ENCODE measurements around the gene CABP2.
"Not testable (repeated sequence)": the region's sequence is repeated elsewhere in the genome, so short reads cannot be mapped to it uniquely, and the experiment has no call there.

Gene CABP2

GRCh38 chr11:67493548-67494370 lies 29.5 kb downstream of the CABP2 start:
- DNase-seq = no peak

DNA sequence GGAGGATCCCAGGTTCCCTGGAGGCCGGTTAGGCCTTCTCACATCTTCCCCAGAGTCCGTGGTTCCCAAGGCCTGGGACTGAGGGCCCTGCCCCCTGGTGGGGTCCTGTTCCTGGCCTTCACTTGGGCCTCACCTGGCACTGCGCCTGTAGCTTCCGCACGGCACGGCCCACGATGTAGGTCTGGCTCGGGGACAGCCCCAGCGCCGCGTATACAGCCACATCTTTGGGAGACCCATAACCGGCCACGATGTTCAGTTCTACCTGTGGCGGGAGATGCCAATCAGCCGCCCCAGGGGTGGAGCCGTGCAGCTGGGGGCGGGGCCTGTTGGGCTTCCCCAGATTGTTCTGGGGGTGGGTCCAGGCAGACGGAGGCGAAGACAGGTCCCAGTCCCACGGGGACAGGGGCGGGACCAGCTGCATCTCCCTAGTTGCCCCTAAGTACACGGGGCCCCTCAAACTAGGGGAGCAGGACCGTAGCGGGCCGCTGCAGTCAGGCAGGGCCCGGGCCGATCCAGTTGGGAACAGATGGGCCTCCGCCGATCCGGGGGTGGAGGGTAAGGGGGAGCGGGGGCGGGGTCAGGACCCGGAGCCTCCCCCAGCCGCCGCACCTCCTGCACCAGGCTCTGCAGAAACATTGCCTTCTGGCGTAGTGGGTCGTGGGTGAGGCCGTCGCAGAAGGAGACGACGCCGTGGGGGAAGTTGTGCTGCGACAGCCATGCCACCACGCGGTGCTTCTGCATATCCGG lies 30.3 kb downstream of the CABP2 start:
- no peak for DNase-seq

DNA sequence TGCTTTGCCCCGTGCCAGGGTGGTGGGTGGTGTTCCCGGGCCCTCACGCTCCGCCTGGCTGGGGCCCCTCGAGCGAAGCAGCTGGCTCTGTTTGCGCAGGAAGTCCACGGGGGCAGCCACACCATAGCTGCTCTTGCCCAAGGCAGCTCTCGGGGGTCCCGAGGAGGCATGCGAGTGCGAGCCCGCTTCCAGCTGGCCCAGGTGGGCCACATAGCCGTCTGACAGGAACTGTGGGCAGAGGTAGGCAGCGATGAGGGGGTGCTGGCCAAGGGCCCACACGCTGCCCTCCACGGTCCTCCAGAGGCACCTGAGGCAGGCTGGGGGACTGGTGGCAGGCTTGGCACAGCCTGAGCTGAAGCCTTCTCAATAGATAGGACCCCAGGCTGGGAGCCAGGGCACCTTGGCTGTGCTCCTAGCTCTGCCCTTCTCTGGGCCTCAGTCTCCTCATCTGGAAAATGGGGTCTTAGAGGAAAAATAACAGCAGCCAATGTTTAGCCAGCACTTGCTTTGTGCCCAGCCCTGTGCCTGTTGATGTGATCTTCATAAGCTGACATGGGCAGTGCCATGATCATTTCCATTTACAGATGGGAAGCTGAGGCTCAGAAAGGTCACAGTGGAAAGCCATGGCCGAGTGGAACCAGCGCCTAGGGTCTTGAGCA lies 31.0 kb downstream of the CABP2 start:
- DNase-seq = no peak

GRCh38 chr11:67491276-67492068 lies 31.8 kb downstream of the CABP2 start:
- DNase-seq = no peak

- no peak for DNase-seq
These were observed 32.5 kb downstream of the CABP2 start for GRCh38 chr11:67490727-67491065.

DNA sequence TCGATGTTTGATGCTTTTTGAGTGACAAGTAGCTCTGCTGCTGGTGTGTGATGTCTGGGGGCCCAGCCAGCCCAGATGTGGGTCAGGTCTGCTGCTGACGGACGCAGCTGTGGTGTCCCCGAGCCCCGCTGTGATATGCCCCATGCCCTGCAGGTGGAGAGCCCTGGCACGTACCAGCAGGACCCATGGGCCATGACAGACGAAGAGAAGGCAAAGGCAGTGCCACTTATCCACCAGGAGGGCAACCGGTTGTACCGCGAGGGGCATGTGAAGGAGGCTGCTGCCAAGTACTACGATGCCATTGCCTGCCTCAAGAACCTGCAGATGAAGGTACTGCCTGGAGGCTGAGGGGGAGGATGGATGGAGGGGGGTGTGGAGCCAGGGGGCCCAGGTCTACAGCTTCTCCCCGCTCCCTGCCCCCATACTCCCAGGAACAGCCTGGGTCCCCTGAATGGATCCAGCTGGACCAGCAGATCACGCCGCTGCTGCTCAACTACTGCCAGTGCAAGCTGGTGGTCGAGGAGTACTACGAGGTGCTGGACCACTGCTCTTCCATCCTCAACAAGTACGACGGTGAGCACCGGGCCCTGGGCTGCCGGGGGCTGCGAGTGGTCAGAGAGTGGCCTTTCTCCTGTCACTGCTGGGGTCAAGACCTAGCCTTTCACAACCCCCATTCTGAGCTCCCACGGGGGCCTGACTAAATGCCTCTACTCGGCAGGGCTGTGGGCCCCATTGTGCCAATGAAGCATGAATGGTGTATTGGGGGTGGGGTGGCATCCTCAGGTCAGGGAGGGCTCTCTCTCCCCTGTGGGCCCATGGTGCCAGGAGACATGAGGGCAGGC lies 33.1 kb downstream of the CABP2 start:
- no peak for DNase-seq

GRCh38 chr11:67489203-67489884 lies 33.9 kb downstream of the CABP2 start:
- no peak for DNase-seq

- DNase-seq = no peak
These were observed 36.6 kb downstream of the CABP2 start for GRCh38 chr11:67486481-67487195.

DNA sequence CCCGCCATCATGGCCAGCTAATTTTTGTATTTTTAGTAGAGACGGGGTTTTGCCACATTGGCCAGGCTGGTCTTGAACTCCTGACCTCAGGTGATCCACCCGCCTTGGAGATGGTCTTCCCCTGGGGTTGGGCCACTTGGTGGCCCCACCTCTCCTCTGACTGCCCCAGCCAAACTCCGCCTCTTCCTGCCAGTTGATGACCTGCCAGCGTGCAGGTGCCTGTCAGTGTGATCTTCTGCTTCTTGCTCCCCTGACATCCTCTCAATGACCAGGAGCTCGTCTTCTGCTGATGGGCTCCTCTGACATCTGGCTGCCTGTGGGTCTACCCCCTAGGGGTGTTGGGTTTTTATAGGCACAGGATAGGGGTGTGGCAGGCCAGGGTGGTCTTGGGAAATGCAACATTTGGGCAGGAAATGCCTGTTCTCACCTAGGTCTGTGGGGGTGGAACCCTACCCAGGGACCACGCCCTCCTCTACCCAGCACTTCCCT lies 37.3 kb downstream of the CABP2 start:
- DNase-seq = not testable (repeated sequence)

- DNase-seq = no peak
These were observed 38.4 kb downstream of the CABP2 start for GRCh38 chr11:67484847-67485311.

DNA sequence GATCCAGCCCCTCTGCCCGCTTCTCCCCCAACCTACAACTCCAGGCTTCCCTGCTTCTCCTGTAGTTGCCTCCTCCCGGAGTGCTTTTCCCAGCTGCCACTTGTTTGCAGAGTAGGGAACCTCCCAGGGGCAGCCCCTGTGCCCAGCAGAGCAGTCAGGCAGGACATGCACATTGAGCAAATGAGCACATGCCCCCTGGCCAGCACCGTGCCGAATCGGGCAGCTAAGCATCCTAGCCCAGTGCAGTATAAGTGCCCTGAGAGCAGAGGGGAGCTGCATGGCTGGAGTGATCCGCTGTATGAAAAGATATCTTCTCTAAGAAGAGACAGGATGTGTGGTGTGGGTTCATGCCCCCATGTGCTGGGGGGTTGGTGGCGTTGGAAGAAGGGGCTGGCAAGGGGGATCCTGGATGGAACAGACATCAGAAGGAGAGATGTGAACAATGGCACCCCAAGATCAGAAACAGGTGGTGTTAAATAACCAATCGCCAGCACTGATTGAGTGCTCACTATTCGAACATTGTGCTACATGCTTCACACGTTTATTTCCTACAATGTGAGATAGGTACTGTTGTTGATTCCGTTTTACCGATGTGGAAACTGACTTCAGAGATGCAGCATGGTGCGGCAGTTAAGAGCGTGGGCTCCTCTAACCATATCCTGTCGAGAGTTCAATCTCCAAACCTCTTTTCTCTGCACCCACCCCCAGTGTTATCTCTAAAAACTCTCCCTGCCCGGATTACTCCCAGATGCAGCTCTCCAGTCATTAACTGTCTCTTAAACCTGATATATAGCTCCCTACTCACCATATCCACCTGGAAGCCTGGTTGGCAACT lies 39.2 kb downstream of the CABP2 start:
- DNase-seq = no peak

DNA sequence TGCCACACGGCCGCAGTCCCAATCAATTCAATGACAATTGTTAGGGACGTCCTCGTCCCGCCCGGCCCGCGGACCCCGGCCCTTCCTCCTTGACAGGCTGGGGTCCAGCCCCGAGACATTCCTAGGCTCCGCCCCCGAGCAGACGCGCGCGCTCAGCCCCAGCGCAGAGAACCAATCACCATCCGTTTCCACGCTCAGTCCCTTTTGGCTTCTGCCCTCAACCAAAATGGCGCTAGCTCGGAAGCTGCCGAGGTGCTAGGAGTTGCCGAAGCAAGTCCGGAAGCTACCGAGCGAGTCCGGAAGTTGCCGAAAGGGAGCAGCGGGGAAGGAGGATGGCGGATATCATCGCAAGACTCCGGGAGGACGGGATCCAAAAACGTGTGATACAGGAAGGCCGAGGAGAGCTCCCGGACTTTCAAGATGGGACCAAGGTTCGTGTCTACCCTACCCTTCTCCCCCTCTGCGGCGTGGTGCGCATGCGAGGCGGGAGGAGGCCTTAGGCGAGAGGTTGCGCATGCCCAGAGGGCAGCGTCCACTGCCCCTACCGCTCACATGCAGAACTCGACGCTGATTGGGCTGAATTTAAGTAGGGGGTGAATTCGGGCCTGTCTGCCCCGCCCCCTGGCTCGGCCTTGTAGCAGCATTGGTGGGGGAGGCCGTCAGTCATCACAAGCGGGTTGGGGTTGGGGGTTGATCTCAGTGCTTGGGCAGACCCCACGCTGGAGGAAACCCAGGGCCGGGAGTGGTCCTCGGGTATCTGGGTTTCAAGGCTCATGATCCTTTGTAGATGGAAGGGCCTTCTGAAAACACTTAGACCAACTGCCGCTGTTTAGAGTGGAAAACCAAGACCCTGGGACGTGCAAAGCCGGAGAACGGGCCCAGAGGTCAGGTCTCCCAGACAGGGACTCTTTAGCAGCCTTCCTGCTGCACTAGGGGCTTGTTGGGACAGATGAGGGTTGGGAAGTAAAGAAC lies 40.1 kb downstream of the CABP2 start, which contains the start of gene AIP:
Gene AIP (plus strand): TSS at position 200 of the 972 bp plus-strand sequence. CDS start 133 bp downstream, at position 333.
- DNase-seq = peak; percentile 97

- no peak for DNase-seq
These were observed 40.9 kb downstream of the CABP2 start for GRCh38 chr11:67482275-67482826.

- DNase-seq = not testable (repeated sequence)
These were observed 45.7 kb downstream of the CABP2 start for GRCh38 chr11:67477344-67478050.

GRCh38 chr11:67476692-67477091 lies 46.6 kb downstream of the CABP2 start:
- not testable (repeated sequence) for DNase-seq

DNA sequence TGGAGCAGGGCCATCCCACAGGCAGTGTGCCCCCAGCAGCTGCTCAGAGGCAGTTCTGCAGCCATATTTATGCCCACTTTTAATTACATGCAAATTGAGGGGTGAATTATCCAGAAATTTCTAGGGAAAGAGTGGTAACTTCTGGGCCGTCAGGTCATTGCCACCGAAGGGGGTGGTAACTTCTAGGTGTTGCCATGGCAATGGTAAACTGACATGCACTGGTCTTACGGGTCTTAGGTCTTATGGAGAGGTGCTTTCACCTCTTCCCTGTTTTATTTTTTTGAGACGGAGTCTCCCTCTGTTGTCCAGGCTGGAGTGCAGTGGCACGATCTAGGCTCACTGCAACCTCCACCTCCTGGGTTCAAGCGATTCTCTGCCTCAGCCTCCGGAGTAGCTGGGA lies 50.4 kb downstream of the CABP2 start:
- no peak for DNase-seq
